Left colon (tissue), 2 donors: ENCODE results near the gene PCLO. TPM values are rescaled to one million over a fixed set of nuclear protein-coding genes. Genes with fewer than 3 reads are reported as not detected.
A peak's percentile ranks its signal among the peaks of the same experiment; 100 is the strongest.
"Not testable (repeated sequence)": the region's sequence is repeated elsewhere in the genome, so short reads cannot be mapped to it uniquely, and the experiment has no call there.

Experiments used
- ATAC-seq: fragments of 200-7000 bp; cut with Tn5 transposase; one replicate; pipeline ENCODE4 v1.9.1; 2020; ENCODE audit warnings: mild to moderate bottlenecking, moderate library complexity
- DNase-seq, 2 donors: peaks; one replicate each; pipeline ENCODE4 v3.0.0-alpha.2; 2020
- intact Hi-C, 2 donors: fragments of 100-400 bp; cut with DNase I in 1 of 2; cut with micrococcal nuclease in 1 of 2; formaldehyde crosslinking; loops; one replicate each; pipeline versions ENCODE4 v1.11.2 to v1.14.0; 2022; cut with DNase I, micrococcal nuclease
- total RNA-seq, 2 donors: library from RNA; stranded (reverse); fragmentation: NEBNext Ultra II Directional; extraction: Animal tissue kit (Norgen Biotek cat#: 25700); gene quantifications; one replicate each; pipeline ENCODE4 v1.2.1, GENCODE V29; 2021
- donor health status: DM: no; HTN: no; CAD: no.
- donor health status: DM: yes; HTN: yes; CAD: no.

PCLO gene
- total RNA-seq, 2 donors from 2014 or later = 7.2 to 9.2 TPM

DNA sequence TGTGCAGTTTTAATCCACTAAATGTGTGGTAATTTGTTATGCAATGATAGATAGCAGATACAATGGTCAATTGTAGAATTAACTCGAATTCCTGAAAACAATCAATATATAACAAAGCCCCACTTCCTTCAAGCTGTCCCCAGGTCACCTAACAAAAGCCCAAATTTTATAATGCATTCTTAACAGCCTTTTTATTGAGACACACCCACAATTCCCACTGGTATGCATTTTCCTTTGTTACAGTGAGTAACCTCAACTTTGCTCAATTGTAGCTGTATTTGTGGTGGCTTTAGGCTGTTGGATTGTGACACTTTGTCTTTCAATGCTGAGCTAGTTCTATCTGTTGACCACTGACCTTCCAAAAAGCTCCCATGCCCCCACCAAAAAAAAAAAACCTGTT lies 439.3 kb downstream of the PCLO start:
- no peak for DNase-seq
- ATAC-seq = peak; percentile 42
- intact Hi-C loops = loop anchor here in 1 of 2 donors (10.0 kb wide), 1 partner anchor 119 kb away; no protein-coding TSS in a partner anchor

DNA sequence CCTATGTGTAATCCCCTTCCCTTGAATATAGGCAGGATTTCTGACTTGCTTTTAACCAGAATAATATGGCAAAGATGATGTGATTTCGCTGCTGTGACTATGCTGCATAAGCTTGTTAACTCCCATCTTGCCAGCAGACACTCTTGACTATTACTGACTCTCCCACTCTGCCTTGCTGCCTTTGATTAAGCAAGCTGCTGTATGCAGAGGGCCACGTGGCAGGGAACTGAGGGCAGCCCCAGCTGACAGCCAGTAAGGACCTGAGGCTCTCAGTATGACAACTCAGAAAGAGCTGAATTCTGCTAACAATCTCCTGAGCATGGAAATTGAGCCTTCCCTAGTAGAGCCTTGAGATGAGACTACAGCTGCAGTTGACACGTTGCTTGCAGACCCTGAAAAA lies 439.7 kb downstream of the PCLO start:
- intact Hi-C loops = loop anchor here in 1 of 2 donors (10.0 kb wide), 1 partner anchor 118 kb away; no protein-coding TSS in a partner anchor
- DNase-seq (peak in 1 of 2 donors; percentile 27), ATAC-seq (no peak)

DNA sequence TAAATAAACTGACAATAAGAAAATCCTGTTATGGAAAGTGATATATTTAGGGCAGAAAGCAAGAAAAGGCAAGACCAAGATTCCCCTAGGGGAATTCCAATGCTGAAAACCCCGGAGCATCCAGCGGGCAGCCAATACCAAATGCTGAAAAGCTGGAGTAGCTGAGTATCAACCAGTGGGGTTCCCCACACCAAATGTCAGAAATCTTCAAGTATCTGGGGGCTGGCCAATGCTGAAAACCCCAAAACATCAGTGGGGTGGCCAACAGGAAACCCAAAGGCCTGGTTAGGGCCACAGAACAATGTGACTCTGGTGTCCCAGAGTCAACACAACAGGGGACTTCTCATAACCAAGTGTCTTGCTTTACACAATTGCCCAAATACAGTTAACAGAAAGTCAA lies 447.3 kb downstream of the PCLO start:
- intact Hi-C loops = no loop called here
- DNase-seq = no peak

DNA sequence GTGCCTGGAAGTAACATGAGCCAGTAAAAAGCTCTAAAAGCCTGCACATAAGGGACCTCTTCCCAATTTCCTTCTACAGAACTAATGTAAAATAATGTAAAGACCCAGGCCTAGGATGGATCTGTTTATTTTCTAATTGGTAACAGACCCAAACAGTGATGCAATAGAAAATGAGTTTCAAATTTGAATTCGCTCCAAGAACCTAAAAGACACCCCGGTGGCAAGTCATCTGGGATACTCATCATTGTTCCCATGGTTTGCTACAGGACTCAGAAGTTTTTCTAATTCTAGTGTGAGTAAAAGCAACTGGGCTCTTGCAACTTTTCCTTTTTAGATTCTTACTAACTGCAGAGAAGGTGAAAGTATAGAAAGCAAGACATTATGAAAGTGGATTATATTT lies 447.8 kb downstream of the PCLO start:
- DNase-seq = no peak
- ATAC-seq = no peak
- intact Hi-C loops = no loop called here

More for the DNA sequence above, 447.3 kb downstream of the PCLO start:
- ATAC-seq = no peak

DNA sequence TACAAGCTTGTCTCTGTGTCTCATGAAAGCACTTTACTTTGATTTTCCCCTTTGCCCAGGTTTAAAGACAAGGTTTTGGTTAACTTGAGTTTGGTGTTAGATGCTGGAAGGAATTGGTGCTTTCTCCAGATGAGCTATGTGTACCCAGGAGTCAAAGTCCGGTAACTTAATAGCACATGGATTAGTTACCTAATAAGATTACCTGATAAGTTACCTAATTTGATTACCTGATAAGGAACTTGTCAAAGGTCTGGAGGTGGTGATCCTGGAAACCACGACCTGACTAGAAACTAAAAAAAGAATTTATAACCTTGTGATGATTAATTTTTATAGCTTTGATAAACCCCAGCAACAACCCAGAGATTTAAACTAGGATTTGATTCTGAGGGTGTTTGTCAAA lies 449.2 kb downstream of the PCLO start:
- DNase-seq (no peak), ATAC-seq (no peak)
- intact Hi-C loops = no loop called here

DNA sequence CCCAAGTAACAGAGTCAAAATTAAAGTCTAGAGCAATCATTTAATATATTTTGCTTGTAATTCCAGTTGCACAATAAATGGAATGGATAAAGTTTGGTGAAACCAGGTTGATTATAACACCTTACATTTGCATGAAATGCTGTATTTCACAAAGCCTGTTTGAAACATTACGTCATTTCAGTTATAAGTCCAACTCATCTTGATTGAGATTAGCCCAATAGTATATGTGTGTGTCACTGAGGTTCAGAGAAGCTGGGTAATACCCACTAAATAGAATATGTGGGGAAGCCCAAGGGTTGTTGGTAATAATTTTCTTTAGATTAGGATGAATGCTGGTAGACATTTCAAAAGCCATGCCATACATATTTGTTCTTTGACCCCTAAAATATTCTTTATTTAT lies 456.3 kb downstream of the PCLO start:
- ATAC-seq, intact Hi-C loops: not testable (repeated sequence)

DNA sequence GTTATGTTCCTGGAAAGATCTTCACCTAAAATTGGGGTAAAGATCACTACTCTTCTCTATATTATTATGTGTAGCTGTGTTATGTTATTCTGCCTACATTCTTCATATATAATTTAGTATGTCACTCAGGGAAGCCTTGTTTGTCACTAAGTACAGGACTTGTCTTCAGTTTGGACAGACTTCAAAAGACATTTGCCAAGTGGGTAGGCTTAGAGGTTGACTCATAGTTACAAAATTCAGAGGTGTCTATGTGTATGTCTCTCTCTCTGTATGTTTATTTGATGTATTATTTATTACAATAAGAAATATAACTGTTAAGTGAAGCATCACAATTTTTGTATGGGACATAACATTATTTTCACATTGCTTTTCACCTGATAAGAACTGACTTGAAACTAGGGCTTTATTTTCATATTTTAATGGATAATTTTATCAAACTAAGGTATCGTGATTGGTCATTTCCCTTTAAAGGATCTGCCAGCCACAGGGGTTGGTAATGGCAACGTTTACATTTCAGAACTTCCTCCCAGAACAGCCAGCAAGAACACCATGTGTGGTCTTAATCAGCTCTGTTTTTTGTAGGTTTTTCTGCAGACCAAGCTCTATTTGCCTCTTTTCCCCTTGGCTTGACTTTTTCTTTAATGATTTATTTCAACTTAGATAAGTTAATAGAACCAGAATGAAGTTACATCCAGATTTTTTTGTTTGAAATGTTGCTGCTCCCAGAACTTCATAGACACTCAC lies 457.0 kb downstream of the PCLO start:
- DNase-seq (no peak), ATAC-seq (no peak)
- intact Hi-C loops = no loop called here

More for the DNA sequence above, 456.3 kb downstream of the PCLO start:
- not testable (repeated sequence) for DNase-seq

DNA sequence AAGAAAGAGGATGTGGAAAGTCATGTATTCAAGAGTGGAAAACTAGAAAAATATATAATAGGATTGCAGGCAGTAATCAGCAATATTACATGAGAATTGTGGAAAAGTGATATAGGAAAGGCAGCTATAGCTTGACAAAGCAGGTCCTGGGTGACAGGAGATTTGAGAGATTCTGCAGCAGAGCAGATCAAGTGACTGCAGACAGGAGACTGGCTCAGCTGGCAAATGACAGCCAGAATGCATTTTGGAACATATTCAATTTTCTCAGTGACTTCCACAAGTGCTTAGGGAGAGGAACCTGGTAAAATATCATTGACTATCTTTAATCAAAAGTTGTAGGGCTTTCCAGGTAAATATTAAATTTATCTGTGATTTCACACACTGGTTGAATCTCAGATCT lies 458.6 kb downstream of the PCLO start:
- no peak for DNase-seq
- intact Hi-C loops = no loop called here
- no peak for ATAC-seq
